H1 (cell line): ENCODE measurements around the gene KIAA1671. TPM values are rescaled to one million over a fixed set of nuclear protein-coding genes. Genes with fewer than 3 reads are reported as not detected.

Experiments
- CTCF ChIA-PET: fragments of 300-600 bp; sonication (Branson Sonifier 250); formaldehyde crosslinking; loops from one replicate; lab custom pipeline; 2021; ENCODE audit not compliant: partially characterized antibody; lab: Charles Lee
- POLR2A ChIA-PET: fragments of 300-600 bp; sonication (Branson Sonifier 250); formaldehyde crosslinking; loops from one replicate; lab custom pipeline; 2021; ENCODE audit warnings: inconsistent platforms; ENCODE audit not compliant: partially characterized antibody; lab: Charles Lee
- DNase-seq, 2 experiments: peaks; one replicate each; pipeline versions ENCODE4 v3.0.0 to v3.0.0-alpha.2; 2010 to 2022; ENCODE audit warnings: low spot score in 2 of 2, low read depth in 1 of 2, mixed read lengths in 1 of 2
- FAIRE-seq: peaks from 2 replicates; lab custom pipeline; 2011; peaks lifted over from hg19 to GRCh38; lab: Jason Lieb, UNC
- H2AFZ ChIP-seq: 2 replicates; pipeline ENCODE4 v1.8.1; 2012; ENCODE audit warnings: low read length, inconsistent platforms
- H2AK5ac ChIP-seq: 2 replicates; pipeline ENCODE4 v1.6.1; 2013; ENCODE audit warnings: low read depth, low read length
- H2BK120ac ChIP-seq: replicated peaks from 2 replicates; pipeline ENCODE3; 2013; ENCODE audit warnings: low read depth, low read length, inconsistent platforms
- H2BK12ac ChIP-seq: 2 replicates; pipeline ENCODE4 v1.6.1; 2013; ENCODE audit warnings: low read depth, low read length
- H2BK15ac ChIP-seq: 2 replicates; pipeline ENCODE4 v1.6.1; 2013; ENCODE audit warnings: low read length
- H2BK20ac ChIP-seq: 2 replicates; pipeline ENCODE4 v1.6.1; 2013; ENCODE audit warnings: low read length
- H2BK5ac ChIP-seq: 2 replicates; pipeline ENCODE4 v1.6.1; 2013; ENCODE audit warnings: low read depth, low read length
- H3K14ac ChIP-seq: 2 replicates; pipeline ENCODE4 v1.6.1; 2013; ENCODE audit warnings: inconsistent platforms; ENCODE audit not compliant: insufficient read length
- H3K18ac ChIP-seq: 2 replicates; pipeline ENCODE4 v1.6.1; 2013; ENCODE audit warnings: low read length; ENCODE audit errors: extremely low read depth
- H3K23ac ChIP-seq: 2 replicates; pipeline ENCODE4 v1.6.1; 2013; ENCODE audit warnings: inconsistent platforms; ENCODE audit not compliant: insufficient read length
- H3K23me2 ChIP-seq: 2 replicates; pipeline ENCODE4 v1.6.1; 2013; ENCODE audit warnings: low read depth, low read length
- H3K27ac ChIP-seq: 2 replicates; pipeline ENCODE4 v1.6.1; 2011; ENCODE audit warnings: low read depth, low read length, inconsistent platforms
- H3K27me3 ChIP-seq, 4 experiments: replicated peaks in 1 of 4; 1 replicate in 1 of 4; 2 replicates in 3 of 4; pipeline versions ENCODE4 v1.6.1 to v1.8.1; 2011 to 2013; ENCODE audit warnings: low read length in 3 of 4, mild to moderate bottlenecking in 3 of 4, inconsistent platforms in 2 of 4, mixed read lengths in 2 of 4, moderate library complexity in 1 of 4; ENCODE audit not compliant: control insufficient read depth in 3 of 4, insufficient read depth in 3 of 4; ENCODE audit errors: extremely low read depth in 1 of 4
- H3K36me3 ChIP-seq, 4 experiments: 2 replicates each; pipeline versions ENCODE4 v1.6.1 to v1.8.1; 2011 to 2013; ENCODE audit warnings: mild to moderate bottlenecking in 4 of 4, low read length in 3 of 4, moderate library complexity in 2 of 4, control low read depth in 1 of 4, inconsistent platforms in 1 of 4; ENCODE audit not compliant: insufficient read depth in 4 of 4, control insufficient read depth in 2 of 4
- H3K4ac ChIP-seq: replicated peaks from 2 replicates; pipeline ENCODE3; 2013; ENCODE audit warnings: low read length, low read depth, mixed read lengths, inconsistent platforms; ENCODE audit not compliant: insufficient read length
- H3K4me1 ChIP-seq, 4 experiments: replicated peaks in 1 of 4; 1 replicate in 1 of 4; 2 replicates in 3 of 4; pipeline versions ENCODE4 v1.6.1 to v1.8.1; 2011 to 2013; ENCODE audit warnings: low read length in 3 of 4, inconsistent platforms in 2 of 4, mixed read lengths in 1 of 4; ENCODE audit not compliant: insufficient read depth in 4 of 4, control insufficient read depth in 3 of 4
- H3K4me2 ChIP-seq, 2 experiments: 2 replicates each; pipeline versions ENCODE4 v1.6.1 to v1.8.1; 2011 to 2013; ENCODE audit warnings: low read depth in 2 of 2, low read length in 2 of 2, control low read depth in 1 of 2, inconsistent platforms in 1 of 2, mild to moderate bottlenecking in 1 of 2; ENCODE audit not compliant: insufficient read depth in 1 of 2
- H3K4me3 ChIP-seq, 4 experiments: fragments of 200-600, 300-600 bp in 1 of 4; sonication (generic), shearing (Covaris generic), sonication (Bioruptor Twin) in 1 of 4; 2 replicates each; pipeline versions ENCODE4 v1.5.1 to v1.8.1; 2011 to 2016; ENCODE audit warnings: low read length in 4 of 4, low read depth in 3 of 4, control low read depth in 2 of 4, inconsistent platforms in 2 of 4, mild to moderate bottlenecking in 2 of 4, mixed read lengths in 1 of 4, moderate library complexity in 1 of 4; ENCODE audit not compliant: insufficient read depth in 2 of 4; ENCODE audit errors: extremely low read depth in 1 of 4
- H3K56ac ChIP-seq: replicated peaks from 2 replicates; pipeline ENCODE3; 2013; ENCODE audit warnings: low read depth, mild to moderate bottlenecking, mixed read lengths, low read length, inconsistent platforms; ENCODE audit not compliant: insufficient read length
- H3K79me1 ChIP-seq: 2 replicates; pipeline ENCODE4 v1.6.1; 2013; ENCODE audit warnings: low read depth, low read length, control low read depth
- H3K79me2 ChIP-seq, 2 experiments: 2 replicates each; pipeline versions ENCODE4 v1.6.1 to v1.8.1; 2012 to 2013; ENCODE audit warnings: low read length in 2 of 2, mild to moderate bottlenecking in 2 of 2, inconsistent platforms in 1 of 2; ENCODE audit not compliant: insufficient read depth in 2 of 2, control insufficient read depth in 1 of 2
- H3K9ac ChIP-seq, 4 experiments: replicated peaks in 1 of 4; 1 replicate in 1 of 4; 2 replicates in 3 of 4; pipeline versions ENCODE4 v1.6.1 to v1.8.1; 2011 to 2013; ENCODE audit warnings: low read depth in 3 of 4, low read length in 3 of 4, control low read depth in 2 of 4, mild to moderate bottlenecking in 2 of 4, moderate library complexity in 2 of 4, inconsistent platforms in 1 of 4; ENCODE audit errors: extremely low read depth in 1 of 4
- H3K9me3 ChIP-seq, 2 experiments: 2 replicates each; pipeline versions ENCODE4 v1.6.1 to v1.8.1; 2012 to 2013; ENCODE audit warnings: mild to moderate bottlenecking in 2 of 2, moderate library complexity in 2 of 2, control low read depth in 1 of 2, inconsistent platforms in 1 of 2, low read depth in 1 of 2, low read length in 1 of 2, mixed read lengths in 1 of 2; ENCODE audit not compliant: insufficient read depth in 2 of 2
- H4K20me1 ChIP-seq, 2 experiments: replicated peaks in 1 of 2; 2 replicates each; pipeline versions ENCODE3 to v1.8.1; 2011 to 2013; ENCODE audit warnings: inconsistent platforms in 2 of 2, low read length in 2 of 2, mild to moderate bottlenecking in 1 of 2; ENCODE audit not compliant: insufficient read depth in 2 of 2, control insufficient read depth in 1 of 2
- H4K5ac ChIP-seq: 2 replicates; pipeline ENCODE4 v1.6.1; 2013; ENCODE audit warnings: low read length, low read depth, mixed read lengths, inconsistent platforms; ENCODE audit not compliant: insufficient read length
- H4K8ac ChIP-seq: 2 replicates; pipeline ENCODE4 v1.8.0; 2013; ENCODE audit warnings: mild to moderate bottlenecking, moderate library complexity, low read length, inconsistent platforms; ENCODE audit not compliant: insufficient read depth; ENCODE audit errors: extremely low read depth
- H4K91ac ChIP-seq: replicated peaks from 2 replicates; pipeline ENCODE3; 2013; ENCODE audit warnings: low read length, mixed read lengths, inconsistent platforms; ENCODE audit not compliant: insufficient read length
- CHD1 ChIP-seq: IDR thresholded peaks from 2 replicates; pipeline ENCODE4 v1.6.1; 2012; ENCODE audit warnings: low read depth, low read length, improper control_type of control experiment
- KDM1A ChIP-seq: fragments of 200-600, 300-600 bp; sonication (generic); IDR thresholded peaks from 2 replicates; pipeline ENCODE4 v1.7.1; 2016; ENCODE audit warnings: mild to moderate bottlenecking, low read length, borderline replicate concordance
- RNF2 ChIP-seq: fragments of 200-900, 300-1000 bp; sonication (generic); IDR thresholded peaks from 2 replicates; pipeline ENCODE4 v1.7.1; 2016; ENCODE audit warnings: borderline replicate concordance, low read depth, mild to moderate bottlenecking, antibody characterized with exemption, low read length; ENCODE audit not compliant: poor library complexity, severe bottlenecking; ENCODE audit errors: missing control alignments
- YY1 ChIP-seq: IDR thresholded peaks from 2 replicates; pipeline ENCODE4 v1.6.1; 2011; ENCODE audit warnings: low read depth, mild to moderate bottlenecking, low read length
- WGBS, 2 experiments: shearing (Covaris generic) in 1 of 2; methylation state at CpG; one replicate each; pipeline versions ENCODE4 v1.1.6 to v1.1.7; 2013 to 2015; ENCODE audit warnings: low lambda C conversion rate in 2 of 2, mixed read lengths in 2 of 2, inconsistent platforms in 1 of 2, low coverage in 1 of 2, missing lambda C conversion rate in 1 of 2; ENCODE audit not compliant: insufficient replicate concordance in 2 of 2, insufficient coverage in 1 of 2, insufficient read length in 1 of 2; ENCODE audit errors: extremely low coverage in 1 of 2, missing lambda C conversion rate in 1 of 2; 5-methylcytosine and 5-hydroxymethylcytosine counted together
- polyA plus RNA-seq, 7 experiments: library from polyadenylated mRNA; depleted of rRNA in 3 of 7; stranded (reverse) in 5 of 7; unstranded in 2 of 7; fragments of >200 nt in 5 of 7; fragments of 200-250 nt in 2 of 7; gene quantifications; 1 replicate in 5 of 7; 2 replicates in 1 of 7; 4 replicates in 1 of 7; pipeline versions ENCODE4 v1.2.1 to v1.2.3, GENCODE V29; 2011 to 2013; ENCODE audit warnings: missing spikeins in 2 of 7, mixed read lengths in 2 of 7
- total RNA-seq: library from RNA; stranded (reverse); fragmentation: NEBNext Ultra II Directional; extraction: Animal tissue kit (Norgen Biotek cat#: 25700); gene quantifications from 2 replicates; pipeline ENCODE4 v1.2.1, GENCODE V29; 2021

The KIAA1671 gene
- total and polyA plus RNA-seq, 2 of the 8 experiments (the other 6 are each of a cell fraction or from before 2014, with no cell fraction given), result 6.4 to 23.9 TPM

- Histone ChIP-seq H3K23me2 (peaks cover 2% of the 10 kb centered on the region; the same call in 1 of the 2 replicates), H3K9ac (no peak overlapping the region), H3K56ac (no peak overlapping the region), H3K79me1 (no peaks in the 10 kb centered on the region; the same call in none of the 2 replicates), H2BK5ac (no peak overlapping the region), H3K27me3 (no peaks in the 10 kb centered on the region), H4K20me1 (no peaks in the 10 kb centered on the region), H2BK120ac (no peak overlapping the region), H4K8ac (no peak overlapping the region), H3K79me2 (peaks cover 0 to 8% of the 10 kb centered on the region in 2 experiments; a peak in 1 of 4 replicates), H3K14ac (no peak overlapping the region), H3K27ac (no peak overlapping the region), H2AFZ (no peak overlapping the region), H4K5ac (no peak overlapping the region), H3K18ac (peak overlapping the region; percentile 38; the same call in 1 of the 2 replicates), H4K91ac (no peak overlapping the region), H2AK5ac (no peak overlapping the region), H3K23ac (no peak overlapping the region), H2BK15ac (peak overlapping the region; percentile 31; the same call in 1 of the 2 replicates), H3K4me3 (no peak overlapping the region), H3K4me1 (peaks cover 0 to 4% (median 1%) of the 10 kb centered on the region in 4 experiments; a peak in 4 of 7 replicates), H3K36me3 (no peaks in the 10 kb centered on the region), H3K9me3 (no peaks in the 10 kb centered on the region), H2BK12ac (no peak overlapping the region), H2BK20ac (peak overlapping the region; percentile 80; the same call in 1 of the 2 replicates), H3K4ac (no peak overlapping the region), H3K4me2 (no peak overlapping the region)
- ChIA-PET POLR2A (interaction anchor here (0.6 to 1.8 kb wide), 3 partner anchors 13 to 63 kb away, joined by 3 to 4 read pairs (median 3); no protein-coding TSS in a partner anchor), CTCF (interaction anchor here (0.7 to 5.7 kb wide), 8 partner anchors 11 to 67 kb away, joined by 3 to 26 read pairs (median 4); no protein-coding TSS in a partner anchor)
- TF ChIP-seq KDM1A (0 out of 2 replicates have a peak, but pooled peaks have one; percentile 43), CHD1 (no peak), RNF2 (no peak), YY1 (no peak)
- DNase-seq (no peak), FAIRE-seq (no peak)
- 100% methylated on average over 1 of the region's 1 CpG; no CpG with 5 or more reads in 1 of the 2 experiments for WGBS, 2 experiments
These were observed 31.6 kb downstream of the KIAA1671 start for GRCh38 chr22:24984122-24984521.
